GM23248 (cell line): Measurements from ENCODE around the gene MAGEA9. TPM values are rescaled to one million over a fixed set of nuclear protein-coding genes. Genes with fewer than 3 reads are reported as not detected.

Experiments
- DNase-seq: peaks from one replicate; pipeline ENCODE4 v3.0.0-alpha.2; 2015
- H2AFZ ChIP-seq: fragments of 200-600 bp; sonication (generic); 2 replicates; pipeline ENCODE4 v1.6.1; 2016; ENCODE audit warnings: antibody characterized with exemption
- H3F3A ChIP-seq: fragments of 200-600 bp; sonication (generic); 2 replicates; pipeline ENCODE4 v1.6.1; 2016; ENCODE audit warnings: mild to moderate bottlenecking, antibody characterized with exemption, mixed run types; ENCODE audit not compliant: insufficient read depth
- H3K27ac ChIP-seq: fragments of 200-600 bp; sonication (generic); 2 replicates; pipeline ENCODE4 v1.5.1; 2016; ENCODE audit warnings: mild to moderate bottlenecking
- H3K27me3 ChIP-seq: fragments of 200-600 bp; sonication (generic); replicated peaks from 2 replicates; pipeline ENCODE4 v1.6.1; 2016; ENCODE audit warnings: mild to moderate bottlenecking; ENCODE audit not compliant: insufficient read depth
- H3K36me3 ChIP-seq: fragments of 200-600 bp; sonication (generic); 2 replicates; pipeline ENCODE4 v1.6.1; 2016; ENCODE audit warnings: low read depth, mild to moderate bottlenecking
- H3K4me1 ChIP-seq: fragments of 200-600 bp; sonication (generic); 2 replicates; pipeline ENCODE4 v1.6.1; 2016; ENCODE audit warnings: mild to moderate bottlenecking; ENCODE audit not compliant: insufficient read depth
- H3K4me2 ChIP-seq: fragments of 200-600 bp; sonication (generic); one replicate; pipeline ENCODE4 v1.6.1; 2016; ENCODE audit warnings: mild to moderate bottlenecking; ENCODE audit not compliant: unreplicated experiment
- H3K4me3 ChIP-seq: fragments of 200-600 bp; sonication (generic); 2 replicates; pipeline ENCODE4 v1.5.1; 2016; ENCODE audit warnings: mild to moderate bottlenecking
- H3K79me2 ChIP-seq: fragments of 200-600 bp; sonication (generic); 2 replicates; pipeline ENCODE4 v1.6.1; 2016; ENCODE audit warnings: mild to moderate bottlenecking; ENCODE audit not compliant: insufficient read depth
- H3K9ac ChIP-seq: fragments of 200-600 bp; sonication (generic); 2 replicates; pipeline ENCODE4 v1.6.1; 2016; ENCODE audit warnings: mild to moderate bottlenecking
- H3K9me2 ChIP-seq: fragments of 200-600 bp; sonication (generic); 2 replicates; pipeline ENCODE4 v1.6.1; 2016; ENCODE audit warnings: mixed run types, mild to moderate bottlenecking, moderate library complexity; ENCODE audit not compliant: insufficient read depth
- H3K9me3 ChIP-seq: fragments of 200-600 bp; sonication (generic); one replicate; pipeline ENCODE4 v1.6.1; 2017; ENCODE audit warnings: low read depth
- H4K20me1 ChIP-seq: fragments of 200-600 bp; sonication (generic); 2 replicates; pipeline ENCODE4 v1.6.0; 2016; ENCODE audit not compliant: insufficient read depth
- EZH2 ChIP-seq: fragments of 200-600 bp; sonication (generic); IDR thresholded peaks from 2 replicates; pipeline ENCODE4 v1.6.1; 2018; ENCODE audit warnings: antibody characterized with exemption, mild to moderate bottlenecking; ENCODE audit not compliant: insufficient read depth, poor library complexity, severe bottlenecking
- EZH2phosphoT487 ChIP-seq: fragments of 200-600 bp; sonication (generic); IDR thresholded peaks from 2 replicates; pipeline ENCODE4 v1.6.1; 2018; ENCODE audit warnings: antibody characterized with exemption, moderate library complexity, mild to moderate bottlenecking, low read depth; ENCODE audit not compliant: insufficient read depth
- WGBS, 2 experiments: methylation state at CpG; one replicate each; pipeline ENCODE4 v1.1.6; 2015 to 2017; ENCODE audit warnings: low lambda C conversion rate in 2 of 2, low coverage in 1 of 2; ENCODE audit errors: missing lambda C conversion rate in 2 of 2; 5-methylcytosine and 5-hydroxymethylcytosine counted together
- in situ Hi-C: fragments of 300-500 bp; cut with MboI; formaldehyde crosslinking; loops from 2 replicates; pipeline ENCODE4 v1.15.0; 2020
- polyA plus RNA-seq: library from polyadenylated mRNA; unstranded; fragments of >200 nt; fragmentation: Nextera tagmentation; extraction: Ambion mirVana; gene quantifications from 2 replicates; pipeline ENCODE4 v1.2.1, GENCODE V29; 2016
- total RNA-seq: library from RNA; depleted of rRNA; stranded (reverse); fragments of >200 nt; shearing (Covaris generic); gene quantifications from 2 replicates; pipeline ENCODE4 v1.2.3, GENCODE V29; 2014

The MAGEA9 gene
- total and polyA plus RNA-seq, 2 experiments from 2014 or later = not detected

DNA sequence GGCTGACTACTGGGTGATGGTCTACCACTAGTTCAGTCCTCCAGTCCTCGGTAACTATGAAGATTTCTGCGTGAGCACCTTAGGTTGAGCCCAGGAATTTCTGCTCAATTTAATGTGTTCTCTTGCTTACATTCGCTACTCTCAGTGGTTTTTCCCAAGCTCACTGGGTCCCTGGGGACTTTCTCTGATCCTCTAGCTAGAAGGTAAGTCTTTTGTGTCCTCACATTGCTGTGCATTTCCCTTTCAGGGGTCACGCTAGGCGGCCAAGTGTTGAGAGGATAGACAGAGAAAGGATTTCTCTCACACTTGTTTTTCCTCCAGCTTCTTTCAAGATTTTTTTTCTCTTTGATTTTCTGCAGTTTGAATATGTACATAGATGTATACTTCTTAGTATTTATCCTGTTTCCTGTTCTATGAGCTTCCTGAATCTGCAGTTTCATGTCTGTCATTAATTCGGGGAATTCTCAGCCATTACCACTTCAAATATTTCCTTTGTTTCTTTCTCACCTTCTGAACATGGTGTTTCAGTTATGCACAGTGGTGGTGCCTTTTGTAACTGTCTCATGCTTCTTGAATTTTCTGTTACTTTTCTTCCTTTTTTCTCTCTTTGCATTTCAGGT, 17.5 kb downstream of the MAGEA9 start:
- Histone ChIP-seq H2AFZ (no peak overlapping the region), H3F3A (no peaks in the 10 kb centered on the region), H3K4me3 (no peak overlapping the region), H3K9me3 (no peaks in the 10 kb centered on the region), H3K36me3 (no peaks in the 10 kb centered on the region), H3K27ac (no peak overlapping the region), H3K4me1 (no peaks in the 10 kb centered on the region), H4K20me1 (no peaks in the 10 kb centered on the region), H3K27me3 (no peaks in the 10 kb centered on the region), H3K9ac (no peak overlapping the region), H3K79me2 (no peaks in the 10 kb centered on the region), H3K9me2 (no peaks in the 10 kb centered on the region), H3K4me2 (no peak overlapping the region)
- WGBS, 2 experiments = 59 to 62% methylated on average over 6 of the region's 6 CpGs
- in situ Hi-C loops = no loop called here
- no peak for TF ChIP-seq EZH2phosphoT487
- TF ChIP-seq EZH2 = no peak
- no peak for DNase-seq

DNA sequence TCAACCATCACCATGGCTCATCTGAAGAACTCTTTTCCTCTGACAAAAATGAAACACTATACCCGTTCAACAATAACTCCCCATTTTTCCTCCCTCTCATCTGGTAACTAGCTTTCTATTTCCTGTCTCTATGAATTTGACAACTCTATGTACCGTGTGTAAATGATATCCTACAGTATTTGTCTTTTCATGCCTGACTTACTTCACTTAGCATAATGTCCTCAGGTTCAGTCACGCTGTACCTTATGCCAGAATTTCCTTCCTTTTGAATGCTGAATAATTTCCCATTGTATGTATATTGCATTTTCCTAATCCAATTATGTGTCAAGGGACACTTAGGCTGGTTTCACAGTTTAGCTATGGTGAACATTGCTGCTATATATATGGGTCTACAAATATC, 18.2 kb downstream of the MAGEA9 start:
- TF ChIP-seq EZH2 = no peak
- TF ChIP-seq EZH2phosphoT487 = no peak
- no peak for DNase-seq
- Histone ChIP-seq H3F3A (no peaks in the 10 kb centered on the region), H2AFZ (no peak overlapping the region), H3K27me3 (no peaks in the 10 kb centered on the region), H4K20me1 (no peaks in the 10 kb centered on the region), H3K36me3 (no peaks in the 10 kb centered on the region), H3K79me2 (no peaks in the 10 kb centered on the region), H3K9me2 (no peaks in the 10 kb centered on the region), H3K4me1 (no peaks in the 10 kb centered on the region), H3K9ac (no peak overlapping the region), H3K27ac (no peak overlapping the region), H3K4me3 (no peak overlapping the region), H3K9me3 (no peaks in the 10 kb centered on the region), H3K4me2 (no peak overlapping the region)
- in situ Hi-C loops = no loop called here
- WGBS, 2 experiments = 18 to 26% methylated on average over 3 of the region's 3 CpGs

DNA sequence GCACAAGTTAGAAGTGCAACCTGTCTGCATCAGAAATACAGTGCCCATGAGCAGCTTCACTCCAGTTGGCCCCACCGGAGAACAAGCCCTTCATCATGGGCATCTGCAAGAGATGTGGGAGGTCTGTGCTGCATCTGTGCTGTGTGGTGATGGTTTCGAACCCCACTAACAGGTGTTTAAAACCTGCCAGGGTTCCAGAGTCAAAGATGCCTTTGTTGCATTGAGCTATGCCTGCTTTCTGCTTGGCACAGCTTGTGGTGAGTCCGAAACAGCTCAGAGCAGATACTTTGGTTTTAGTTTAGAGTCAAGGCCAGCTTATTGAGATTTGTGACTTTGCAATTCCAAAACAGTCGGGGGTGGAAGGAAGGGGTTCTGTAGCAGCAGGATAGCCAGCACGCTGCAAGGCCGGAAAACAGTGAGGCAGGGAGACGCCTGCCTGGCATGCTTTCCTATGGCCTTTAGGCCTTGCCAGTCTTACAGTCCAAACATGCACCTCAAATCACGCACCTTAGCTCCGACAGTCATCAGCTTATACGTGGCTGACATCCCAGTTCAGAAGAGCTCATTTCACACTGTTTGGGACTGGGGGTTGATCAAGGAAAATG, 21.8 kb downstream of the MAGEA9 start:
- Histone ChIP-seq H3K9me3 (no peaks in the 10 kb centered on the region), H3K36me3 (no peaks in the 10 kb centered on the region), H3K9ac (no peak overlapping the region), H3K4me1 (no peaks in the 10 kb centered on the region), H3F3A (no peaks in the 10 kb centered on the region), H3K9me2 (no peaks in the 10 kb centered on the region), H3K4me2 (no peak overlapping the region), H2AFZ (no peak overlapping the region), H3K27me3 (no peaks in the 10 kb centered on the region), H4K20me1 (no peaks in the 10 kb centered on the region), H3K27ac (no peak overlapping the region), H3K79me2 (no peaks in the 10 kb centered on the region), H3K4me3 (no peak overlapping the region)
- no peak for DNase-seq
- TF ChIP-seq EZH2phosphoT487 (no peak), EZH2 (no peak)
- 40 to 56% methylated on average over 5 to 10 of the region's 10 CpGs for WGBS, 2 experiments
- in situ Hi-C loops = no loop called here

DNA sequence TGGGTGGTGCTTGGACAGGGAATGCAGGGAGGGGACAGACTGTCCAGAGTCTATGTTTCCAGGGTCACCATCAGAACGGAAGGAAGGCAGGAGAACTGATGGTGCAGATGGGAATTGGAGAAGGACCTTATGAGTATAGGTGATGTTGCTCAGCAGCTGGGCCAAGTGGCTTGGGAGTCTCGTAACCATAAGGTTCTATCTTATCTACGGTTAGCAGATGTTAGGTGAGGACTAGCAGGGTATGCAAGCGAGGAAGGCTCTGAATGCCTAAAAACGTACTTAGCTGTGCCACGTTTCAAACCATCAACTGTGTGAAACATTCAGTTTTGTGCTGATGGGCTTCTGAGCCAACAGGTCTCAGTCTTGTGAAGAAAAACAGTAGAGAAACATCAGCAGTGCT, 22.4 kb downstream of the MAGEA9 start:
- no peaks in the 10 kb centered on the region for H3K9me2 ChIP-seq
- in situ Hi-C loops = no loop called here

More for the DNA sequence above, 22.4 kb downstream of the MAGEA9 start:
- H2AFZ ChIP-seq = no peak overlapping the region
- H3F3A ChIP-seq = no peaks in the 10 kb centered on the region
- no peaks in the 10 kb centered on the region for H3K9me3 ChIP-seq
- no peak overlapping the region for H3K27ac ChIP-seq
- H3K36me3 ChIP-seq = no peaks in the 10 kb centered on the region
- H3K4me1 ChIP-seq = no peaks in the 10 kb centered on the region
- no peaks in the 10 kb centered on the region for H3K79me2 ChIP-seq
- TF ChIP-seq EZH2phosphoT487 (no peak), EZH2 (no peak)
- H4K20me1 ChIP-seq = no peaks in the 10 kb centered on the region
- WGBS, 2 experiments = 39 to 43% methylated on average over 6 of the region's 6 CpGs
- H3K4me3 ChIP-seq = no peak overlapping the region
- H3K4me2 ChIP-seq = no peak overlapping the region
- no peaks in the 10 kb centered on the region for H3K27me3 ChIP-seq
- no peak overlapping the region for H3K9ac ChIP-seq
- no peak for DNase-seq
